Measurements from ENCODE around the gene STEAP3.

STEAP3 gene

GRCh38 chr2:119295688-119296375 is 72.2 kb downstream of the STEAP3 start:
- Histone ChIP-seq H3K27me3 (no peaks in the 10 kb centered on the region), H3K4me1 (no peaks in the 10 kb centered on the region), H3K36me3 (no peaks in the 10 kb centered on the region), H3K9me3 (no peaks in the 10 kb centered on the region), H3K4me3 (ENCODE audit: low read depth, low read length) (no peak overlapping the region)
- DNase-seq = no peak
- TF ChIP-seq CTCF (IDR thresholded peaks at IDR 0.05; ENCODE audit: low read depth, low read length) = no peak

GRCh38 chr2:119301413-119301812 is 77.8 kb downstream of the STEAP3 start:
- TF ChIP-seq CTCF (IDR thresholded peaks at IDR 0.05; ENCODE audit: low read depth, low read length) = no peak
- no peak for DNase-seq
- Histone ChIP-seq H3K27me3 (no peaks in the 10 kb centered on the region), H3K36me3 (no peaks in the 10 kb centered on the region), H3K4me3 (ENCODE audit: low read depth, low read length) (no peak overlapping the region), H3K9me3 (no peaks in the 10 kb centered on the region), H3K4me1 (no peaks in the 10 kb centered on the region)

GRCh38 chr2:119304847-119305246 is 81.2 kb downstream of the STEAP3 start:
- H3K36me3 ChIP-seq = no peaks in the 10 kb centered on the region
- no peaks in the 10 kb centered on the region for H3K27me3 ChIP-seq
- no peak overlapping the region for H3K4me3 ChIP-seq (ENCODE audit: low read depth, low read length)
- H3K4me1 ChIP-seq = no peaks in the 10 kb centered on the region
- TF ChIP-seq CTCF (IDR thresholded peaks at IDR 0.05; ENCODE audit: low read depth, low read length) = no peak
- H3K9me3 ChIP-seq = no peaks in the 10 kb centered on the region
- no peak for DNase-seq

- H3K36me3 ChIP-seq = no peaks in the 10 kb centered on the region
- H3K27me3 ChIP-seq = no peaks in the 10 kb centered on the region
- H3K4me1 ChIP-seq = no peaks in the 10 kb centered on the region
- DNase-seq = no peak
- no peaks in the 10 kb centered on the region for H3K9me3 ChIP-seq
- H3K4me3 ChIP-seq (ENCODE audit: low read depth, low read length) = no peak overlapping the region
- no peak for TF ChIP-seq CTCF (IDR thresholded peaks at IDR 0.05; ENCODE audit: low read depth, low read length)
Measured at GRCh38 chr2:119305497-119306195, 82.0 kb downstream of the STEAP3 start.

- H3K27me3 ChIP-seq = no peaks in the 10 kb centered on the region
- DNase-seq = no peak
- no peaks in the 10 kb centered on the region for H3K4me1 ChIP-seq
- TF ChIP-seq CTCF (IDR thresholded peaks at IDR 0.05; ENCODE audit: low read depth, low read length) = no peak
- H3K36me3 ChIP-seq = no peaks in the 10 kb centered on the region
- H3K9me3 ChIP-seq = no peaks in the 10 kb centered on the region
- H3K4me3 ChIP-seq (ENCODE audit: low read depth, low read length) = no peak overlapping the region
Measured at GRCh38 chr2:119306196-119306590, 82.6 kb downstream of the STEAP3 start.
